Neural progenitor cell (in vitro differentiated cells): ENCODE data around the gene MFSD11.

Experiments used
- CTCF ChIP-seq: fragments of 200-600 bp; sonication (generic); IDR thresholded peaks from 2 replicates; pipeline ENCODE4 v1.5.1; 2017; ENCODE audit warnings: antibody characterized with exemption, mild to moderate bottlenecking
- EZH2 ChIP-seq: fragments of 200-600 bp; sonication (generic); IDR thresholded peaks from 2 replicates; pipeline ENCODE4 v1.6.1; 2017; ENCODE audit warnings: antibody characterized with exemption, mild to moderate bottlenecking, moderate library complexity
- EZH2phosphoT487 ChIP-seq: fragments of 200-600 bp; sonication (generic); IDR thresholded peaks from 2 replicates; pipeline ENCODE4 v1.6.1; 2017; ENCODE audit warnings: antibody characterized with exemption

DNA sequence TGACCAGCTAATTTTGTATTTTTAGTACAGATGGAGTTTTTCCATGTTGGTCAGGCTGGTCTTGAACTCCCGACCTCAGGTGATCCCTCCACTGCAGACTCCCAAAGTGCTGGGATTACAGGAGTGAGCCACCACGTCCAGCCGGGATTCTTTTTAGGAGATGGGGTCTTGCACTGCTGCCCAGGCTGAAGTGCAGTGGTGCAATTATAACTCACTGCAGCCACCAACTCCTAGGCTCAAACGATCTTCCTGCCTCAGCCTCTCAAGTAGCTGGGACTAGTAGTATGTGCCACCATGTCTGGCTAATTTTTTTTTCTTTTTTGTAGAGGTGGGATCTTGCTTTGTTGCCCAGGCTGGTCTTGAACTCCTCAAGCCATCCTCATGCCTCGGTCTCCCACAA lies 73.9 kb downstream of the MFSD11 start:
- TF ChIP-seq EZH2 (no peak), EZH2phosphoT487 (no peak), CTCF (no peak)
